MCF 10A (cell line): ENCODE results near the gene OR52B4. TPM values are rescaled to one million over a fixed set of nuclear protein-coding genes. Genes with fewer than 3 reads are reported as not detected.

Experiments
- total RNA-seq: library from RNA; stranded (reverse); gene quantifications from 2 replicates; pipeline ENCODE4 v1.2.3, GENCODE V29; 2022

Gene OR52B4
- total RNA-seq, 1 experiment from 2014 or later = not detected

Other genes with a start within 250 kb of the OR52B4 start
- gene TRIM21, start 25.3 kb upstream of the OR52B4 start, total RNA-seq = 6.4 and 11.8 TPM in 2 replicates
- not detected in 2 replicates for gene OR52K2, start 80.9 kb upstream of the OR52B4 start, total RNA-seq
- gene OR52K1, start 114.3 kb upstream of the OR52B4 start, total RNA-seq = not detected in 2 replicates
- gene OR52M1, start 176.8 kb upstream of the OR52B4 start, total RNA-seq = not detected in 2 replicates
- not detected in 2 replicates for gene OR52I2, start 213.4 kb upstream of the OR52B4 start, total RNA-seq
- not detected in 2 replicates for gene OR52I1, start 225.7 kb upstream of the OR52B4 start, total RNA-seq
- gene TRIM68, start 239.8 kb upstream of the OR52B4 start, total RNA-seq = 7.9 and 9.0 TPM in 2 replicates